HG02884 (cell line): Measurements from ENCODE around the gene ALDH5A1.

ENCODE experiments used
- ATAC-seq: cut with Tn5 transposase; IDR thresholded peaks from one replicate; pipeline ENCODE4 v1.9.1; 2021; ENCODE audit warnings: mild to moderate bottlenecking, moderate library complexity; ENCODE audit not compliant: unreplicated experiment

ALDH5A1 gene

GRCh38 chr6:24494821-24495795, at the start of gene ALDH5A1:
Gene ALDH5A1 (plus strand): TSS chr6:24494969. CDS start chr6:24494997, 28 bp downstream.
- ATAC-seq = peak; percentile 48

- no peak for ATAC-seq
Measured at GRCh38 chr6:24445704-24446103, 49.1 kb upstream of the ALDH5A1 start.

- no peak for ATAC-seq
Measured at GRCh38 chr6:24446670-24447069, 48.1 kb upstream of the ALDH5A1 start.

- no peak for ATAC-seq
Measured at GRCh38 chr6:24448396-24448795, 46.4 kb upstream of the ALDH5A1 start.

- ATAC-seq = no peak
Measured at GRCh38 chr6:24448828-24449525, 45.8 kb upstream of the ALDH5A1 start.

- no peak for ATAC-seq
Measured at GRCh38 chr6:24451581-24452388, 43.0 kb upstream of the ALDH5A1 start.

GRCh38 chr6:24453921-24454320, 40.8 kb upstream of the ALDH5A1 start:
- ATAC-seq = no peak

- ATAC-seq = no peak
Measured at GRCh38 chr6:24454452-24454851, 40.3 kb upstream of the ALDH5A1 start.

- ATAC-seq = no peak
Measured at GRCh38 chr6:24455061-24455460, 39.7 kb upstream of the ALDH5A1 start.

- ATAC-seq = no peak
Measured at GRCh38 chr6:24458134-24458533, 36.6 kb upstream of the ALDH5A1 start.

GRCh38 chr6:24458941-24459340, 35.8 kb upstream of the ALDH5A1 start:
- ATAC-seq = no peak

GRCh38 chr6:24460966-24461365, 33.8 kb upstream of the ALDH5A1 start:
- no peak for ATAC-seq

GRCh38 chr6:24464253-24465038, 30.3 kb upstream of the ALDH5A1 start:
- ATAC-seq = no peak

- no peak for ATAC-seq
Measured at GRCh38 chr6:24469811-24470210, 25.0 kb upstream of the ALDH5A1 start.

- no peak for ATAC-seq
Measured at GRCh38 chr6:24472181-24472580, 22.6 kb upstream of the ALDH5A1 start.

- ATAC-seq = no peak
Measured at GRCh38 chr6:24476631-24477030, 18.1 kb upstream of the ALDH5A1 start.

GRCh38 chr6:24477070-24477469, 17.7 kb upstream of the ALDH5A1 start:
- no peak for ATAC-seq

- no peak for ATAC-seq
Measured at GRCh38 chr6:24478903-24479302, 15.9 kb upstream of the ALDH5A1 start.

- no peak for ATAC-seq
Measured at GRCh38 chr6:24480705-24481104, 14.1 kb upstream of the ALDH5A1 start.

GRCh38 chr6:24481449-24481848, 13.3 kb upstream of the ALDH5A1 start:
- ATAC-seq = no peak
